Right renal pelvis (tissue), 4 donors: ENCODE results near the gene CNGB1. TPM values are rescaled to one million over a fixed set of nuclear protein-coding genes. Genes with fewer than 3 reads are reported as not detected.
"Not testable (repeated sequence)": the region's sequence is repeated elsewhere in the genome, so short reads cannot be mapped to it uniquely, and the experiment has no call there.

Experiments used
- DNase-seq, 4 donors: peaks; one replicate each; pipeline ENCODE4 v3.0.0-alpha.2; 2013; ENCODE audit warnings: low read depth in 4 of 4, low spot score in 3 of 4, missing footprints in 1 of 4
- polyA plus RNA-seq, 4 donors: library from polyadenylated mRNA; unstranded; fragments of 120-200 nt; gene quantifications; one replicate each; pipeline ENCODE4 v1.2.1, GENCODE V29; 2013; ENCODE audit not compliant: insufficient read length in 4 of 4

The CNGB1 gene
- polyA plus RNA-seq, 4 donors: 0.03 to 0.27 (median 0.11) TPM

DNA sequence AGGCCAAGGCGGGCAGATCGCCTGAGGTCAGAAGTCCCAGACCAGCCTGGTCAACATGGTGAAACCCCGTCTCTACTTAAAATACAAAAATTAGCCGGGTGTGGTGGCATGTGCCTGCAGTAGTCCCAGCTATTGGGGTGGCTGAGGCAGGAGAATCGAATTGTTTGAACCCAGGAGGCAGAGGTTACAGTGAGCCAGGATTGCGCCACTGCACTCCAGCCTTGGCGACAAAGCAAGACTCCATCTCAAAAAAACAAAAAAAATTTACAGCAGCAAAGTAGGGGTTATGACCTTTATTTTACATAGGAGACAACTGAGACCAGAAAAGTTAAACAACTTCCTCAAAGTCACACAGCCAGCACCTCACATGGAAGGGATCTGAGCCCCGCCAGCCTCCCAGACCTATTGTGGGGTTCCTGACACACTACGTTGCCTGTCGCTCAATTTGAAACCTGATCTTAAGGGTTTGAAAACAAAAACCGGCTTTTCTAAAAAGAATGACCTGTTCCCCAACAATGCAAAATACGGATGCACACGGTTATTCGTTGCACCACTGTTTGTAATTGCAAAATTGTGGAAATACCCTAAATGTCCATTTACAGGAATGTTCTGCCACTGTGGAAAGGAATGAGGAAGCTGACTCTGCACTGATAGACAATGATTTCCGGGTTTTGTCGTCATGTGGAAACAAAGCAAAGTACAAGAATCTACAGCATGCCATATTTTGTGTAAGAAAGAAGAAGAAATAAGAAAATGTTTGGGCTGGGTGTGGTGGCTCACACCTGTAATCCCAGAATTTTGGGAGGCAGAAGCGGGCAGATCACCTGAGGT lies 77.2 kb downstream of the CNGB1 start:
- DNase-seq: no peak

- DNase-seq: no peak
These were observed 77.7 kb downstream of the CNGB1 start for GRCh38 chr16:57893217-57893558.

GRCh38 chr16:57892447-57893096 lies 78.4 kb downstream of the CNGB1 start:
- DNase-seq: no peak

DNA sequence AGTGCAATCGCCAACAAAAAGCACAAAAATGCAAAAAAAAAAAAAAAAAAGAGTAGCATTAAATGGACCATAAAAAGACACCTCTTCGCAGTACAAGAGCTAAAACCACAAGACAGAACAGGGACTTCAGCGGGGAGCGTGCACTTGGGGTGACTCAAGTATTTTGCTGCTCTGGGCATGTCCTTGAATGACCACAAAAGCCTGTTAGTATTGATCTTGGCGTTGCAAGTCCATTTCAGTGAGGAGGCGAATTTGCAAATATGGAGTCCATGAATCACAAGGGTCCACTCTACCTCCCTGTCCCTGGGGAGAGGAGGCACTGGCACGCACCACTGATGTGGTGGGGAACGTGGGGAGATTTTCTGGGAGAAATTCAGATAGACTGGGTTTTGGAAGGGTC lies 78.9 kb downstream of the CNGB1 start:
- no peak for DNase-seq

GRCh38 chr16:57890752-57891111 lies 80.2 kb downstream of the CNGB1 start:
- no peak for DNase-seq

GRCh38 chr16:57889960-57890751 lies 80.8 kb downstream of the CNGB1 start:
- no peak for DNase-seq

GRCh38 chr16:57889522-57889921 lies 81.4 kb downstream of the CNGB1 start:
- no peak for DNase-seq

GRCh38 chr16:57889111-57889510 lies 81.8 kb downstream of the CNGB1 start:
- no peak for DNase-seq

DNA sequence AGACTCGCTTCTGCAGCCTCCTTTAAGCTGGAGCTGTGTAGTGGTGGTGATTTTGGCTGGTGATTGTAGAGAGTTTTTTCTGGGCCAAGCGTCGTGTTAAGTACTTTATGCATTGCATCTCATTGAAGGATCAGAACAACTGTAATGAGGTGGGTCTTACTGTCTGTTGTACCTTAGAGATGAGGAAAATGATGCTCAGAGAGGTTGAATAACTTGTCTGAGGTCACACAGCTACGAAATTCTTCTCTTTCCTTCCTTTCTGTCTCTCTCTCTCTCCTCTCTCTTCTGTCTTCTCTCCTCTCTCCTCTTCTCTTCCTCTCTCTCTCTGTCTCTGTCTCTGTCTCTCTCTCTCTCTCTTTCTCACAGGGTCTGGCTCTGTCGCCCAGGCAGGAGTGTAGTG lies 82.8 kb downstream of the CNGB1 start:
- DNase-seq: no peak

DNA sequence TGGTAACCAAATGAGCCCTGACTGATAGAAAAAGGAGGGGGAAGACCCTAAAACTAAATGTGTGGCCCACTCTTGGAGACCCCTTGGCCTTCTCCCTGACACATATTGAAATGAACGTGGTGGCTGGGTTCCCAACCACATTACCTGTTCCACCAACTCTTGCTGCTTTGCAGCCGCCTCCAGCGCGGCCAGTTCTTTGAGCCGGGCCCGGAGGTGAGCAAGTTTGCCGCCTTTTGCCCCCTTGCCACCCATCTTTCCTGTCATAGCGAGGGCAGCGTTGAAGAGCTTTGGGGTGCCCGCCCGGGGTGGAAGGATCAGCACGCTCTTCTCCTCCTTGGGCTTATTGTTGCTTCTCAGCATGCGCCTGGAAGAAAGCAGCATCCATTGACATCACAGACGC lies 83.2 kb downstream of the CNGB1 start:
- DNase-seq: no peak

- no peak for DNase-seq
These were observed 84.5 kb downstream of the CNGB1 start for GRCh38 chr16:57886427-57886826.

DNA sequence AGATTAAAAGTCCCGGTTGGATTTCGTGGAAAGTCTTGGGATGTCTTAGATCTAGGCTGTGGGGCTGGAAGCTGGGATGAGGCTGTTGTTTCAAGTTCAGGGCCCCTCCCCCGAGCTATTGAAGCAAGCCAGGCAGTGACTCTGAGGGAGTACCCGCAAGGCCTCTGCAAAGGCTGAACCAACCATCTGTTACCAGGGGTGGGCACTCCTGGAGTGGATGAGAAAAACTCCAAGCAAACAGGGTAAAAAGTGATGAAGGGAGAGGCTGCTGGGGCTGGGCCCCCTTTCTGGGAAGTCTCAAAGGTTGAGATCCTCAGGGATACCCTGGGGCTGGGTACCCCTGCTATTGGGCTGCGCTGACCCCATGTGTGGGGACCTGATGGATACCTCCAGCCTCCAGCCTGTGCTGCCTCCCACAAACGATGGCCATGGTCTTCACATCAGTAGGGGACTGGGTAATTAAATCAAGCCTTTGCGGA lies 86.2 kb downstream of the CNGB1 start:
- no peak for DNase-seq

DNA sequence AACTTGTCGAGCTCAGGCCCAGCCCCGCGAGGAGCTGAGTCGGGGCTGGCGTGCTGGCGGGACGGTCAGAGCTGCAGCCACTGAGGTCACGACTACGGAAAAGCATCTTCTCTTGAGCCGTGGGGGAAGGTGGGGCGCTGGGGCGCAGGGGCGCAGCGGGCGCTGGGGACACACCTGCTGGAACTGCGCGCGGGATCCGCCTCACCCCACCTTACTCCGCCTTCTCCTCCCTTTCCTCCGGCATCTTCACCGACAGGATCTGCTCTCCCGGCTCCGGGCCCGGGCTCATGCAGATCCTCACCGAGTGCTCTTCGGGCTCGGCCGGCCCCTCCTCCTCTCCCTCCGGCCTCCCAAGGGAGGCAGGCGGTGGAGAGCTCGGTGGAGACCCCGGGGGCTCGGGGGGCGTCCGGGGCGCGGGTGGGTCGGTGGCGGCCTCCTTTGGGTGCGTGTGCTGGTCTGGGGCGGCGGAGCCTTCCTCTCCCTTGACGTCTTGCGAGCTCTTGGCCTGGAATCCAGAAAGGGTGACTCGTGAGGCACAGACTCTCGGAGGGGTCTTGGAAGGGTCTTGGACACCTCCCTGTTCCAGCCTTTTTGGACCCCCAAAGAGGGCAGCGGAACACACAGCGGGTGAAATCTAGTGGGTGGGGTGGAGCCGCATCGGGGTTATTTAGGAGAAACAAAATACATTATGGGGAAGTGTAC lies 86.8 kb downstream of the CNGB1 start:
- DNase-seq: no peak

DNA sequence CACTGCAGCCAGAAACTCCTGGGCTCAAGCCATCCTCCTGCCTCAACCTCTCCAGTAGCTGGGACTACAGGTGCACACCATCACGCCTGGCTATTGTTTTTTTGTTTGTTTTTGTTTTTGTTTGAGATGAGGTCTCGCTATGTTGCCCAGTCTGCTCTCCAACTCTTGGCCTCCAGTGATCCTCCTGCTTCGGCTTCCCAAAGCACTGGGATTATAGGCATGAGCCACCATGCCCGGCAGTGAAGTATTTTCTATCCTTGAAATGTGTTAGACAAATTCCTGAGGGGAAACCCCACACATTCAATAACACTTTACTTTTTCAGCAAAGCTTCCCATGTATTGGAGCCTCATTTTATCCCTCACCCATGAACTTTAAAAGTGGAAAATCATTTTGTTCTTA lies 87.4 kb downstream of the CNGB1 start:
- DNase-seq: no peak

DNA sequence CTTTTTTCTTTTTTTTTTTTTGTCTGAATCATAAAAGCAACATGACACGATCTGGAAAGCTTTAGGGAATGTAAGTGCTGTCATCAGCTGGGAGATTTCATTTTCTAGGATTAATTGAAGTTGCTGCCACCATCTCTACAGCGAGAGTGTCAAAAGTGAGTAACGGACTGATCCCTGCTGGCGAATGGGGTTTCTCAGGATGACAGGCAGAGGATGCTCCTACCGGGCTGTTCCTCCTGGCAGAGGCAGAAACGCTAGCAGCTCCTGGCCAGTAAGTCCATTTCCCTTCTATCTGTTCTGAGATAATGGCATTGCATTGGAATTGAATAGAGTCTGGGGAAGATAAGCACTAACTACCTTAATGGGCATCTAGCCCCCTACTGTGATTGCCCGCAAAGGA lies 88.1 kb downstream of the CNGB1 start:
- DNase-seq: no peak

GRCh38 chr16:57882206-57882605 lies 88.7 kb downstream of the CNGB1 start:
- DNase-seq: no peak

DNA sequence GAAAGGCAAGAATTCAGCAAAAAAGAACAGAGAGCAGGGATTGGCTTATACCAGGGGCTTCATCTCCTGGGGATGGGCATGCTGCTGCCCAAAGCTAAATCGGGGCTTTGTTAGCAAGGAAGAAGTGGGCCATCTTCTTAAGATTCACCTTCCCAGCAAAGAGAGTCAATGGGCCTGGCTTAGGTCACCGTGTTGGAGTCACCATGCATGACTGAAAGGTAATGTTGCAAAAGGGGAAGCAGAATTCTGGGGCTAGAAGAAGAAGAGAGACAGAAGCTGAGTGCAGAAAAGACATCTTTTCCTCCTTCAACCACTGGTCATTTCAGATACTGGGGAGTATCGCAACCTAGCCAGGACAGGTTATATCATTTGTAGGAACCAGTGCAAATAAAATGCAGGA lies 92.3 kb downstream of the CNGB1 start:
- no peak for DNase-seq

DNA sequence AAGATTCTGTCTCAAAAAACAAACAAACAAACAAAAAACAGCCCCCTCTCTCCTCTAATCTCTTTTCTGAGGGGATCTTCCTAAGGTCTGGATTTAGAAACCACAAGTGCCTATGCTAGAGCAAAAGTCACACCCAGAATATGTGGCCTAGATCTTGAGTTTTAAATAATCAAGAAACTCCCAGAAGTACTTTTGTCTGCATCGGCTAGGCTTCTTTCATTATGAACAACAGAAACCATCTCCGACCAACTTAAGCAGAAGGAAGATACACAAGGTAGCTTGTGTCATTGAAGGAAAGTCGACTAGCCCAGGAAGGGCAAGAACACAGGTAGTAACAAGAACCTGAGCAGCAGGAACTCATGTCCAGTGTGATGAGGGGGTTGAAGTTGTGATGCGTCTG lies 94.7 kb downstream of the CNGB1 start:
- no peak for DNase-seq

GRCh38 chr16:57875347-57875746 lies 95.6 kb downstream of the CNGB1 start:
- DNase-seq: no peak

DNA sequence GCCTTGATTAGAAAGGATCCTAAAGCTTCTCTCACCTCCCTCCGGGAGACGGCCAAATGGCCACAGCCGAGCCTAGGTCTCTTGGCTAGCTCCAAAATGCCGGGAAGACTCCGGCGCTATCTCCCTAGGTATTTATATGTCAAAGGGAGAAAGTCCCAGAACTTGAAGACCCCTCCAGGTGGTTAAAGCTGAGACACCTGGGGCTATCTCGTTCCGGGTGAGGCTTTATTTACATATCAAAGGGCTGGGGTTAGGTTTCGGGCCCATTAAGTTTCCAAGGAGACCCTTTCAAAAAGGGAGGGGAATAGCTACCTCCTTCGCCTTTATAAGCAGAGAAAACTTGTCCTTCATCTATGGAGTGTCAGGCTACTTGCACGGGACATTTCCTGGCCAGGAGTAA lies 97.7 kb downstream of the CNGB1 start:
- no peak for DNase-seq

- DNase-seq: not testable (repeated sequence)
These were observed 98.2 kb downstream of the CNGB1 start for GRCh38 chr16:57872764-57873163.
